HepG2 (cell line): ENCODE data around the gene SPDL1. TPM values are rescaled to one million over a fixed set of nuclear protein-coding genes. Genes with fewer than 3 reads are reported as not detected.

Experiments used
- polyA plus RNA-seq, 8 experiments: library from polyadenylated mRNA; depleted of rRNA in 3 of 8; stranded (reverse) in 7 of 8; unstranded in 1 of 8; fragments of >200 nt; fragmentation: Illumina TruSeq in 4 of 8; extraction: Trizol in 4 of 8; gene quantifications; 2 replicates each; pipeline versions ENCODE4 v1.2.1 to v1.2.3, GENCODE V29; 2011 to 2016; ENCODE audit warnings: low read depth in 4 of 8, missing spikeins in 1 of 8, mixed read lengths in 1 of 8; ENCODE audit not compliant: insufficient read depth in 1 of 8
- small RNA-seq, 3 experiments: library from RNA; depleted of rRNA; stranded (forward); fragments of <200 nt; gene quantifications; one replicate each; pipeline ENCODE3, GENCODE V24; 2012; ENCODE audit warnings: low read depth in 2 of 3, low replicate concordance in 1 of 3; ENCODE audit not compliant: insufficient read length in 3 of 3, insufficient read depth in 2 of 3
- total RNA-seq, 5 experiments: library from RNA; depleted of rRNA; stranded (reverse); fragments of >200 nt; fragmentation: Illumina TruSeq; extraction: Trizol; gene quantifications; 2 replicates each; pipeline ENCODE4 v1.2.3, GENCODE V29; 2016; ENCODE audit warnings: low read depth in 1 of 5

Gene SPDL1
- total and polyA plus RNA-seq, 2 of the 13 experiments (the other 11 are each of a cell fraction or from before 2014, with no cell fraction given): 10.9 to 36.6 TPM

Small RNAs within 50 kb of the gene (small RNA-seq; reads per million reads assigned to genes)
- 0 reads per million in 3 experiments for gene RNU6-477P

Other genes with a start within 250 kb of the SPDL1 start
- not detected in 2 replicates for gene DOCK2, start 53.5 kb downstream of the SPDL1 start, total RNA-seq (2016; rRNA removed; fragmentation: Illumina TruSeq; extraction: Trizol)
- not detected in 2 replicates for gene DOCK2, start 53.5 kb downstream of the SPDL1 start, polyA plus RNA-seq (2011; rRNA removed)